GM12878 (cell line): ENCODE data around the gene C19orf47. TPM values are rescaled to one million over a fixed set of nuclear protein-coding genes. Genes with fewer than 3 reads are reported as not detected.

Experiments
- CHD1 ChIP-seq: IDR thresholded peaks from 2 replicates; pipeline ENCODE4 v1.6.1; 2012; ENCODE audit warnings: low read depth, low read length, improper control_type of control experiment
- HDAC6 ChIP-seq: fragments of 200-600 bp; sonication (generic); IDR thresholded peaks from one replicate; pipeline ENCODE4 v1.8.0; 2017; ENCODE audit warnings: antibody characterized with exemption; ENCODE audit not compliant: unreplicated experiment
- HDGF ChIP-seq: fragments of 450-650 bp; IDR thresholded peaks from 2 replicates; pipeline ENCODE4 v1.6.1; 2016; ENCODE audit warnings: antibody characterized with exemption
- NFYB ChIP-seq: IDR thresholded peaks from 2 replicates; pipeline ENCODE4 v1.6.1; 2011; ENCODE audit warnings: low read depth, mild to moderate bottlenecking, low read length, improper control_type of control experiment, moderate library complexity; ENCODE audit not compliant: insufficient read depth
- NR2C2 ChIP-seq: IDR thresholded peaks from 2 replicates; pipeline ENCODE4 v1.6.1; 2011; ENCODE audit warnings: borderline replicate concordance, low read depth; ENCODE audit not compliant: control insufficient read depth, insufficient read length
- SMARCA5 ChIP-seq: fragments of 450-650 bp; IDR thresholded peaks from 2 replicates; pipeline ENCODE4 v1.6.1; 2017; ENCODE audit warnings: mild to moderate bottlenecking
- TCF7 ChIP-seq: IDR thresholded peaks from 2 replicates; pipeline ENCODE4 v1.6.1; 2014; ENCODE audit warnings: antibody characterized with exemption, borderline replicate concordance
- ZNF24 ChIP-seq: fragments of 450-650 bp; IDR thresholded peaks from 2 replicates; pipeline ENCODE4 v1.6.1; 2017; ENCODE audit warnings: antibody characterized with exemption, mild to moderate bottlenecking
- polyA plus RNA-seq, 11 experiments: library from polyadenylated mRNA; depleted of rRNA in 4 of 11; unstranded in 6 of 11; stranded (reverse) in 5 of 11; fragments of >200 nt; fragmentation: Nextera tagmentation in 4 of 11; fragmentation: Illumina TruSeq in 1 of 11; extraction: Ambion mirVana in 4 of 11; extraction: Trizol in 1 of 11; gene quantifications; 1 replicate in 1 of 11; 2 replicates in 10 of 11; pipeline versions ENCODE4 v1.2.1 to v1.2.3, GENCODE V29; 2011 to 2016; ENCODE audit warnings: inconsistent platforms in 2 of 11, missing spikeins in 2 of 11, low read depth in 1 of 11
- total RNA-seq, 4 experiments: library from RNA; depleted of rRNA in 3 of 4; stranded (reverse); fragments of >200 nt in 3 of 4; fragmentation: Illumina TruSeq in 1 of 4; extraction: Trizol in 1 of 4; gene quantifications; 2 replicates each; pipeline versions ENCODE4 v1.2.1 to v1.2.3, GENCODE V29; 2013 to 2021
- TF ChIP-seq, protein P1 (sequence below): fragments of 450-650 bp; IDR thresholded peaks from 2 replicates; pipeline ENCODE4 v1.6.1; 2017; ENCODE audit warnings: mild to moderate bottlenecking, moderate library complexity

The C19orf47 gene
- total and polyA plus RNA-seq, 10 of the 15 experiments (the other 5 are each of a cell fraction or from before 2014, with no cell fraction given) = 0.11 to 29.1 (median 20.2) TPM

GRCh38 chr19:40285353-40286234 is 62.6 kb downstream of the C19orf47 start (continued):
- TF ChIP-seq, protein P1, sequence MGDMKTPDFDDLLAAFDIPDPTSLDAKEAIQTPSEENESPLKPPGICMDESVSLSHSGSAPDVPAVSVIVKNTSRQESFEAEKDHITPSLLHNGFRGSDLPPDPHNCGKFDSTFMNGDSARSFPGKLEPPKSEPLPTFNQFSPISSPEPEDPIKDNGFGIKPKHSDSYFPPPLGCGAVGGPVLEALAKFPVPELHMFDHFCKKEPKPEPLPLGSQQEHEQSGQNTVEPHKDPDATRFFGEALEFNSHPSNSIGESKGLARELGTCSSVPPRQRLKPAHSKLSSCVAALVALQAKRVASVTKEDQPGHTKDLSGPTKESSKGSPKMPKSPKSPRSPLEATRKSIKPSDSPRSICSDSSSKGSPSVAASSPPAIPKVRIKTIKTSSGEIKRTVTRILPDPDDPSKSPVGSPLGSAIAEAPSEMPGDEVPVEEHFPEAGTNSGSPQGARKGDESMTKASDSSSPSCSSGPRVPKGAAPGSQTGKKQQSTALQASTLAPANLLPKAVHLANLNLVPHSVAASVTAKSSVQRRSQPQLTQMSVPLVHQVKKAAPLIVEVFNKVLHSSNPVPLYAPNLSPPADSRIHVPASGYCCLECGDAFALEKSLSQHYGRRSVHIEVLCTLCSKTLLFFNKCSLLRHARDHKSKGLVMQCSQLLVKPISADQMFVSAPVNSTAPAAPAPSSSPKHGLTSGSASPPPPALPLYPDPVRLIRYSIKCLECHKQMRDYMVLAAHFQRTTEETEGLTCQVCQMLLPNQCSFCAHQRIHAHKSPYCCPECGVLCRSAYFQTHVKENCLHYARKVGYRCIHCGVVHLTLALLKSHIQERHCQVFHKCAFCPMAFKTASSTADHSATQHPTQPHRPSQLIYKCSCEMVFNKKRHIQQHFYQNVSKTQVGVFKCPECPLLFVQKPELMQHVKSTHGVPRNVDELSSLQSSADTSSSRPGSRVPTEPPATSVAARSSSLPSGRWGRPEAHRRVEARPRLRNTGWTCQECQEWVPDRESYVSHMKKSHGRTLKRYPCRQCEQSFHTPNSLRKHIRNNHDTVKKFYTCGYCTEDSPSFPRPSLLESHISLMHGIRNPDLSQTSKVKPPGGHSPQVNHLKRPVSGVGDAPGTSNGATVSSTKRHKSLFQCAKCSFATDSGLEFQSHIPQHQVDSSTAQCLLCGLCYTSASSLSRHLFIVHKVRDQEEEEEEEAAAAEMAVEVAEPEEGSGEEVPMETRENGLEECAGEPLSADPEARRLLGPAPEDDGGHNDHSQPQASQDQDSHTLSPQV = no peak
- TF ChIP-seq CHD1 (no peak), NR2C2 (no peak), NFYB (peak; percentile 34; the same call in 1 of the 2 replicates), SMARCA5 (peak; percentile 91), HDAC6 (no peak), TCF7 (peak; percentile 96), HDGF (peak; percentile 80; the same call in 1 of the 2 replicates), ZNF24 (no peak)
